ENCODE data around the gene ADAM29. TPM values are rescaled to one million over a fixed set of nuclear protein-coding genes. Genes with fewer than 3 reads are reported as not detected.

Gene ADAM29
- total and polyA plus RNA-seq, 2 experiments from 2014 or later: not detected

- Mint-ChIP-seq H3K27ac (no peak overlapping the region), H3K4me1 (peaks cover 3% of the 10 kb centered on the region; the same call in 1 of the 3 replicates), H3K27me3 (ENCODE audit: insufficient read depth, low read depth, poor library complexity) (no peaks in the 10 kb centered on the region), H3K4me3 (no peak overlapping the region), H3K9me3 (no peaks in the 10 kb centered on the region), H3K36me3 (ENCODE audit: low read depth) (no peaks in the 10 kb centered on the region)
- no peaks in the 10 kb centered on the region for H4K20me1 ChIP-seq (replicated peaks; ENCODE audit: insufficient read depth)
- H2AFZ ChIP-seq: no peak overlapping the region
- H3K4me1 ChIP-seq (ENCODE audit: insufficient read depth): no peaks in the 10 kb centered on the region
- DNase-seq (ENCODE audit: low spot score) (no peak), ATAC-seq (no peak)
- H3K27ac ChIP-seq (ENCODE audit: low read depth): no peak overlapping the region
- no peaks in the 10 kb centered on the region for H3K79me2 ChIP-seq (replicated peaks; ENCODE audit: insufficient read depth)
- H3F3A ChIP-seq (replicated peaks; ENCODE audit: low read depth): no peaks in the 10 kb centered on the region
- H3K9me2 ChIP-seq (ENCODE audit: insufficient read depth): peaks cover 6% of the 10 kb centered on the region; the same call in 1 of the 2 replicates
- no peak overlapping the region for H3K4me2 ChIP-seq
- no peaks in the 10 kb centered on the region for H3K27me3 ChIP-seq (ENCODE audit: insufficient read depth)
- no peak overlapping the region for H3K4me3 ChIP-seq
- H3K36me3 ChIP-seq (ENCODE audit: insufficient read depth): no peaks in the 10 kb centered on the region
- TF ChIP-seq ZNF462 (CRISPR knock-in tag; IDR thresholded peaks at IDR 0.05) (no peak), POLR2AphosphoS5 (IDR thresholded peaks at IDR 0.05; ENCODE audit: low read depth) (no peak), ZNF114 (CRISPR knock-in tag; IDR thresholded peaks at IDR 0.05) (no peak), CTCF (conservative IDR thresholded peaks at IDR 0.05; ENCODE audit: low read depth in 2 of 2) (no peak), STAT1 (IDR thresholded peaks at IDR 0.05; ENCODE audit: unreplicated experiment) (no peak), CREB1 (CRISPR knock-in tag; IDR thresholded peaks at IDR 0.05; ENCODE audit: low read depth) (no peak)
- TF ChIP-seq, protein P1, sequence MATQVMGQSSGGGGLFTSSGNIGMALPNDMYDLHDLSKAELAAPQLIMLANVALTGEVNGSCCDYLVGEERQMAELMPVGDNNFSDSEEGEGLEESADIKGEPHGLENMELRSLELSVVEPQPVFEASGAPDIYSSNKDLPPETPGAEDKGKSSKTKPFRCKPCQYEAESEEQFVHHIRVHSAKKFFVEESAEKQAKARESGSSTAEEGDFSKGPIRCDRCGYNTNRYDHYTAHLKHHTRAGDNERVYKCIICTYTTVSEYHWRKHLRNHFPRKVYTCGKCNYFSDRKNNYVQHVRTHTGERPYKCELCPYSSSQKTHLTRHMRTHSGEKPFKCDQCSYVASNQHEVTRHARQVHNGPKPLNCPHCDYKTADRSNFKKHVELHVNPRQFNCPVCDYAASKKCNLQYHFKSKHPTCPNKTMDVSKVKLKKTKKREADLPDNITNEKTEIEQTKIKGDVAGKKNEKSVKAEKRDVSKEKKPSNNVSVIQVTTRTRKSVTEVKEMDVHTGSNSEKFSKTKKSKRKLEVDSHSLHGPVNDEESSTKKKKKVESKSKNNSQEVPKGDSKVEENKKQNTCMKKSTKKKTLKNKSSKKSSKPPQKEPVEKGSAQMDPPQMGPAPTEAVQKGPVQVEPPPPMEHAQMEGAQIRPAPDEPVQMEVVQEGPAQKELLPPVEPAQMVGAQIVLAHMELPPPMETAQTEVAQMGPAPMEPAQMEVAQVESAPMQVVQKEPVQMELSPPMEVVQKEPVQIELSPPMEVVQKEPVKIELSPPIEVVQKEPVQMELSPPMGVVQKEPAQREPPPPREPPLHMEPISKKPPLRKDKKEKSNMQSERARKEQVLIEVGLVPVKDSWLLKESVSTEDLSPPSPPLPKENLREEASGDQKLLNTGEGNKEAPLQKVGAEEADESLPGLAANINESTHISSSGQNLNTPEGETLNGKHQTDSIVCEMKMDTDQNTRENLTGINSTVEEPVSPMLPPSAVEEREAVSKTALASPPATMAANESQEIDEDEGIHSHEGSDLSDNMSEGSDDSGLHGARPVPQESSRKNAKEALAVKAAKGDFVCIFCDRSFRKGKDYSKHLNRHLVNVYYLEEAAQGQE (IDR thresholded peaks at IDR 0.05; ENCODE audit: unreplicated experiment): no peak
Observed at GRCh38 chr4:174934360-174934759, 16.2 kb downstream of the ADAM29 start.

All from GM23338 (cell line).